22Rv1 (cell line): ENCODE results near the gene TMEM179.

Experiments used
- CTCF ChIP-seq: fragments of 450-650 bp; IDR thresholded peaks from 2 replicates; pipeline ENCODE4 v1.5.1; 2017; ENCODE audit warnings: mild to moderate bottlenecking
- ZFX ChIP-seq: fragments of 450-650 bp; IDR thresholded peaks from 2 replicates; pipeline ENCODE4 v1.6.1; 2017; ENCODE audit warnings: antibody characterized with exemption, borderline replicate concordance

- TF ChIP-seq CTCF (no peak), ZFX (no peak)
Measured at GRCh38 chr14:104642540-104642868, 37.9 kb upstream of the TMEM179 start.
